Breast epithelium (tissue), 3 donors: ENCODE data around the gene CENPT.

ENCODE experiments used
- POLR2A ChIP-seq: fragments of 450-650 bp; IDR thresholded peaks from one replicate; pipeline ENCODE4 v1.6.1; 2016; ENCODE audit warnings: antibody characterized with exemption, mild to moderate bottlenecking, moderate library complexity
- TF ChIP-seq, protein P1 (sequence below), 3 donors: fragments of 450-650 bp; IDR thresholded peaks; one replicate each; pipeline ENCODE4 v1.5.1; 2016 to 2017; ENCODE audit warnings: antibody characterized with exemption in 3 of 3, mild to moderate bottlenecking in 3 of 3, moderate library complexity in 3 of 3

DNA sequence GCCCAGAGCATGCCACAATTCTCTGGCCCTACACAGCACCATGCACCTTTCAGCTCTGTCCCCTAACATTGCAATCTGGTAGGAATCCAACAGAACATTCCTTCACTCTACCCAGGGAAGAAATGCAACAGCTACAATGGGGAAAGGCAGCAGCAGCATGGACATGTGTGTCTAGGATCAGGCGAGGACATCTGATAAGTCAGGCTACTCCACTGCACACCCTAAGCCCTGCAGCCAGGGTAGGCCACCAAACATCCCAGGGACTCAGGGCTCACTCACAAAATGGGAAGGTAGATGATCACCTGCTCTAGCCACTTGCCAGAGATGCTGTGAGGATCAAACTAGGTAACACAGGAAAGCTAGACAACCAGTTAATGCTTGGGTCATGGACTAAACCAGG lies 46.3 kb downstream of the CENPT start:
- TF ChIP-seq, protein P1, sequence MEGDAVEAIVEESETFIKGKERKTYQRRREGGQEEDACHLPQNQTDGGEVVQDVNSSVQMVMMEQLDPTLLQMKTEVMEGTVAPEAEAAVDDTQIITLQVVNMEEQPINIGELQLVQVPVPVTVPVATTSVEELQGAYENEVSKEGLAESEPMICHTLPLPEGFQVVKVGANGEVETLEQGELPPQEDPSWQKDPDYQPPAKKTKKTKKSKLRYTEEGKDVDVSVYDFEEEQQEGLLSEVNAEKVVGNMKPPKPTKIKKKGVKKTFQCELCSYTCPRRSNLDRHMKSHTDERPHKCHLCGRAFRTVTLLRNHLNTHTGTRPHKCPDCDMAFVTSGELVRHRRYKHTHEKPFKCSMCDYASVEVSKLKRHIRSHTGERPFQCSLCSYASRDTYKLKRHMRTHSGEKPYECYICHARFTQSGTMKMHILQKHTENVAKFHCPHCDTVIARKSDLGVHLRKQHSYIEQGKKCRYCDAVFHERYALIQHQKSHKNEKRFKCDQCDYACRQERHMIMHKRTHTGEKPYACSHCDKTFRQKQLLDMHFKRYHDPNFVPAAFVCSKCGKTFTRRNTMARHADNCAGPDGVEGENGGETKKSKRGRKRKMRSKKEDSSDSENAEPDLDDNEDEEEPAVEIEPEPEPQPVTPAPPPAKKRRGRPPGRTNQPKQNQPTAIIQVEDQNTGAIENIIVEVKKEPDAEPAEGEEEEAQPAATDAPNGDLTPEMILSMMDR (IDR thresholded peaks at IDR 0.05): no peak
- TF ChIP-seq POLR2A: no peak
